B cell (primary cell): ENCODE measurements around the gene C1orf87. TPM values are rescaled to one million over a fixed set of nuclear protein-coding genes. Genes with fewer than 3 reads are reported as not detected.

Experiments used
- ATAC-seq: fragments of 200-7000 bp; cut with Tn5 transposase; one replicate; pipeline ENCODE4 v1.10.0; 2021; ENCODE audit warnings: low read depth, mild to moderate bottlenecking, moderate number of reproducible peaks, moderate library complexity
- CTCF ChIA-PET: fragments of 350-600 bp; sonication (Branson Sonifier 250); formaldehyde crosslinking; loops from one replicate; lab custom pipeline; 2021; ENCODE audit warnings: antibody characterized with exemption, inconsistent platforms; lab: Charles Lee
- POLR2A ChIA-PET: fragments of 350-600 bp; sonication (Branson Sonifier 250); formaldehyde crosslinking; loops from one replicate; lab custom pipeline; 2021; ENCODE audit warnings: antibody characterized with exemption; lab: Charles Lee
- DNase-seq: peaks from one replicate; pipeline ENCODE4 v3.0.0; 2013
- H2AFZ ChIP-seq: 2 replicates; pipeline ENCODE4 v1.6.1; 2012; ENCODE audit warnings: mild to moderate bottlenecking, low read depth, low read length; ENCODE audit not compliant: insufficient read depth, poor library complexity, severe bottlenecking
- H3K27ac ChIP-seq, 2 donors: 1 replicate in 1 of 2; 2 replicates in 1 of 2; pipeline ENCODE4 v1.5.1; 2012 to 2013; ENCODE audit warnings: low read length in 2 of 2, mild to moderate bottlenecking in 2 of 2, moderate library complexity in 1 of 2
- H3K27me3 ChIP-seq, 4 experiments: fragments of 200-600 bp in 1 of 4; sonication (generic) in 1 of 4; replicated peaks in 1 of 4; 1 replicate in 2 of 4; 2 replicates in 2 of 4; pipeline versions ENCODE4 v1.6.1 to v1.7.0; 2013 to 2016; ENCODE audit warnings: low read length in 3 of 4, mild to moderate bottlenecking in 2 of 4, mixed read lengths in 1 of 4, moderate library complexity in 1 of 4; ENCODE audit not compliant: insufficient read depth in 4 of 4, control insufficient read depth in 3 of 4; ENCODE audit errors: control extremely low read depth in 1 of 4
- H3K36me3 ChIP-seq, 2 experiments: replicated peaks in 1 of 2; 1 replicate in 1 of 2; 2 replicates in 1 of 2; pipeline versions ENCODE4 v1.6.1 to v1.7.1; 2013; ENCODE audit warnings: low read length in 1 of 2; ENCODE audit not compliant: insufficient read depth in 2 of 2, control insufficient read depth in 1 of 2; ENCODE audit errors: control extremely low read depth in 1 of 2, extremely low read depth in 1 of 2
- H3K4me1 ChIP-seq, 2 donors: fragments of 200-600 bp in 1 of 2; sonication (generic) in 1 of 2; 1 replicate in 1 of 2; 2 replicates in 1 of 2; pipeline versions ENCODE4 v1.5.1 to v1.6.1; 2013 to 2017; ENCODE audit warnings: low read length in 2 of 2; ENCODE audit not compliant: control insufficient read depth in 2 of 2, insufficient read depth in 2 of 2
- H3K4me2 ChIP-seq: replicated peaks from 2 replicates; pipeline ENCODE3; 2012; ENCODE audit warnings: mild to moderate bottlenecking, low read depth, low read length; ENCODE audit not compliant: poor library complexity, severe bottlenecking
- H3K4me3 ChIP-seq, 5 experiments: fragments of 200-600 bp in 1 of 5; sonication (generic) in 1 of 5; 1 replicate in 3 of 5; 2 replicates in 2 of 5; pipeline versions ENCODE4 v1.5.1 to v1.7.0; 2011 to 2016; ENCODE audit warnings: low read length in 4 of 5, mild to moderate bottlenecking in 4 of 5, low read depth in 2 of 5, control low read depth in 1 of 5, moderate library complexity in 1 of 5; ENCODE audit not compliant: insufficient read depth in 1 of 5; ENCODE audit errors: control extremely low read depth in 1 of 5, extremely low read depth in 1 of 5
- H3K79me2 ChIP-seq: fragments of 200-600 bp; sonication (generic); one replicate; pipeline ENCODE4 v1.6.0; 2016; ENCODE audit warnings: low read length; ENCODE audit not compliant: control insufficient read depth, insufficient read depth
- H3K9ac ChIP-seq: fragments of 200-600 bp; sonication (generic); 2 replicates; pipeline ENCODE4 v1.6.1; 2017; ENCODE audit warnings: mild to moderate bottlenecking, low read length, moderate library complexity
- H3K9me3 ChIP-seq, 3 donors: one replicate each; pipeline versions ENCODE4 v1.6.1 to v1.7.1; 2013; ENCODE audit warnings: low read length in 2 of 3; ENCODE audit not compliant: control insufficient read depth in 2 of 3, insufficient read depth in 1 of 3; ENCODE audit errors: control extremely low read depth in 1 of 3
- H4K20me1 ChIP-seq: 2 replicates; pipeline ENCODE4 v1.6.0; 2012; ENCODE audit warnings: mild to moderate bottlenecking, low read length; ENCODE audit not compliant: insufficient read depth, control insufficient read depth, poor library complexity, severe bottlenecking
- H3K27ac Mint-ChIP-seq: one replicate; pipeline ENCODE4 v1.8.0; 2021; ENCODE audit warnings: mixed read lengths
- H3K27me3 Mint-ChIP-seq: one replicate; pipeline ENCODE4 v1.8.0; 2021; ENCODE audit warnings: mixed read lengths
- H3K4me1 Mint-ChIP-seq: one replicate; pipeline ENCODE4 v1.8.0; 2021; ENCODE audit warnings: mixed read lengths
- H3K4me3 Mint-ChIP-seq: one replicate; pipeline ENCODE4 v1.8.0; 2021; ENCODE audit warnings: mixed read lengths
- H3K9me3 Mint-ChIP-seq: one replicate; pipeline ENCODE4 v1.8.0; 2022; ENCODE audit warnings: mixed read lengths; ENCODE audit not compliant: insufficient read depth
- EZH2 ChIP-seq: IDR thresholded peaks from 2 replicates; pipeline ENCODE4 v1.6.1; 2012; ENCODE audit warnings: borderline replicate concordance, low read depth, mild to moderate bottlenecking, moderate library complexity, low read length; ENCODE audit not compliant: insufficient read depth, poor library complexity, severe bottlenecking
- intact Hi-C: fragments of 100-400 bp; cut with micrococcal nuclease; formaldehyde crosslinking; loops from one replicate; pipeline ENCODE4 v1.10.0; 2022
- polyA plus RNA-seq: library from polyadenylated mRNA; depleted of rRNA; stranded (reverse); fragments of >200 nt; gene quantifications from 2 replicates; pipeline ENCODE4 v1.2.3, GENCODE V29; 2012
- total RNA-seq, 2 donors: library from RNA; stranded (reverse); fragments of 120-200 nt in 1 of 2; gene quantifications; 1 replicate in 1 of 2; 2 replicates in 1 of 2; pipeline versions ENCODE4 v1.2.3 to v1.2.4, GENCODE V29; 2013 to 2022
- TF ChIP-seq, protein P1 (sequence below): fragments of 200-600 bp; IDR thresholded peaks from one replicate; pipeline ENCODE4 v1.8.0; 2022; ENCODE audit warnings: antibody characterized with exemption, mild to moderate bottlenecking

C1orf87 gene
- total and polyA plus RNA-seq, 2 donors (not counting 1 experiment from before 2014, with no cell fraction given): not detected

DNA sequence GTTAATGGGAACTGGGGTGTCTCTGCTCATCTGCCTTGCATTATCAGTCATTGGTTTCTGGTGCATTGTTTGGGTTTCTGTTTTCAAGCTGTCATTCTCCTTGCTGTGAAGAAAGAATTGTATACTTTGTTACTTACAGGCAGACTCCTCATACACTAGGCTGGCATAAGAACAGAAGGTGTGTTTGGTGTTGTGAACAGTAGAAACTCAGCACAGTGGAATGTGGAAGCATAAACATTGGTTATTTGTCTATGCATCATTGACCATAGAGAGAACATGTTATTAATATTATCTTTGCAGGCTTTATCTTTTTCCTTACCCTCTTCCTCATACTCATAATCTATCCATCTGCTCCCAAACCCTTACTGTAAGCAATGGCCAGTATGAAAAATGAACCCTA is 18.2 kb downstream of the C1orf87 start:
- Histone ChIP-seq H3K36me3 (no peaks in the 10 kb centered on the region), H4K20me1 (no peaks in the 10 kb centered on the region), H3K4me3 (no peak overlapping the region), H3K4me2 (no peak overlapping the region), H3K27me3 (no peaks in the 10 kb centered on the region), H3K79me2 (no peaks in the 10 kb centered on the region), H3K9me3 (no peaks in the 10 kb centered on the region), H3K27ac (no peak overlapping the region), H3K4me1 (no peaks in the 10 kb centered on the region), H3K9ac (no peak overlapping the region), H2AFZ (no peak overlapping the region)
- no peak for DNase-seq
- CTCF ChIA-PET: no interaction called here
- POLR2A ChIA-PET: no interaction called here
- no peak overlapping the region for H3K4me3 Mint-ChIP-seq
- H3K9me3 Mint-ChIP-seq: no peaks in the 10 kb centered on the region
- intact Hi-C loops: no loop called here
- no peaks in the 10 kb centered on the region for H3K27me3 Mint-ChIP-seq
- no peak for TF ChIP-seq EZH2
- TF ChIP-seq, protein P1, sequence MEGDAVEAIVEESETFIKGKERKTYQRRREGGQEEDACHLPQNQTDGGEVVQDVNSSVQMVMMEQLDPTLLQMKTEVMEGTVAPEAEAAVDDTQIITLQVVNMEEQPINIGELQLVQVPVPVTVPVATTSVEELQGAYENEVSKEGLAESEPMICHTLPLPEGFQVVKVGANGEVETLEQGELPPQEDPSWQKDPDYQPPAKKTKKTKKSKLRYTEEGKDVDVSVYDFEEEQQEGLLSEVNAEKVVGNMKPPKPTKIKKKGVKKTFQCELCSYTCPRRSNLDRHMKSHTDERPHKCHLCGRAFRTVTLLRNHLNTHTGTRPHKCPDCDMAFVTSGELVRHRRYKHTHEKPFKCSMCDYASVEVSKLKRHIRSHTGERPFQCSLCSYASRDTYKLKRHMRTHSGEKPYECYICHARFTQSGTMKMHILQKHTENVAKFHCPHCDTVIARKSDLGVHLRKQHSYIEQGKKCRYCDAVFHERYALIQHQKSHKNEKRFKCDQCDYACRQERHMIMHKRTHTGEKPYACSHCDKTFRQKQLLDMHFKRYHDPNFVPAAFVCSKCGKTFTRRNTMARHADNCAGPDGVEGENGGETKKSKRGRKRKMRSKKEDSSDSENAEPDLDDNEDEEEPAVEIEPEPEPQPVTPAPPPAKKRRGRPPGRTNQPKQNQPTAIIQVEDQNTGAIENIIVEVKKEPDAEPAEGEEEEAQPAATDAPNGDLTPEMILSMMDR: no peak
- no peak for ATAC-seq
- H3K27ac Mint-ChIP-seq: no peak overlapping the region
- H3K4me1 Mint-ChIP-seq: no peaks in the 10 kb centered on the region

DNA sequence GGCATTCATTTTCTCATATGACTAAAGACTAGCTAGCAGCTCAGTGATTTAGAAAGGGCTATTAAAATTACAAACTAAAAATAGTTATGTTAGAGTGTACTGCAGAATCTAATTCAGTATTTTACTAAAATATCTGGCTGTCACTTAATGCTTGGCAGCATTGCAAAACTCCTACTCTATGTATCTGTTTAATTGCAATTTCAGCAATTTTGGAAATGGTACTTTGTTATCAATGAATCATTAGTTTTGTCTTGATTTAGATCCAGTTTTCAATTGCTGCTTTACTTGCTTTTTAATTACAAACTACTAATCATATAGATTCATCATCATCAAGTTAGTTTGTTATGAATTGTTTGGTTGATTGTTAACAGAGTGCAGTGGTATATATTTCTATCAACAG is 19.2 kb downstream of the C1orf87 start:
- no peaks in the 10 kb centered on the region for H3K27me3 ChIP-seq
- Mint-ChIP-seq H3K9me3 (peaks cover 1% of the 10 kb centered on the region), H3K27ac (no peak overlapping the region), H3K27me3 (no peaks in the 10 kb centered on the region), H3K4me3 (no peak overlapping the region), H3K4me1 (no peaks in the 10 kb centered on the region)
- H3K4me2 ChIP-seq: no peak overlapping the region
- no peaks in the 10 kb centered on the region for H3K36me3 ChIP-seq
- intact Hi-C loops: no loop called here
- TF ChIP-seq, protein P1: no peak
- TF ChIP-seq EZH2: no peak
- no peak overlapping the region for H3K9ac ChIP-seq
- ATAC-seq: no peak
- POLR2A ChIA-PET: no interaction called here
- H3K9me3 ChIP-seq: peaks cover 0 to 2% (median 0%) of the 10 kb centered on the region in 3 donors
- no peak overlapping the region for H3K27ac ChIP-seq
- no peak for DNase-seq
- no peak overlapping the region for H2AFZ ChIP-seq
- CTCF ChIA-PET: no interaction called here
- no peaks in the 10 kb centered on the region for H3K4me1 ChIP-seq
- no peak overlapping the region for H3K4me3 ChIP-seq
- H4K20me1 ChIP-seq: no peaks in the 10 kb centered on the region
- H3K79me2 ChIP-seq: no peaks in the 10 kb centered on the region
